ENCODE results near the gene SELENOS. TPM values are rescaled to one million over a fixed set of nuclear protein-coding genes. Genes with fewer than 3 reads are reported as not detected.
A peak's percentile ranks its signal among the peaks of the same experiment; 100 is the strongest.
"Not testable (repeated sequence)": the region's sequence is repeated elsewhere in the genome, so short reads cannot be mapped to it uniquely, and the experiment has no call there.

The SELENOS gene
- total RNA-seq, 1 donor from 2014 or later: 56.2 TPM

GRCh38 chr15:101309436-101310160 is 32.3 kb upstream of the SELENOS start:
- no peak for DNase-seq (ENCODE audit: low read depth)

- no peak for DNase-seq (ENCODE audit: low read depth)
Measured at GRCh38 chr15:101308604-101309435, 31.5 kb upstream of the SELENOS start.

GRCh38 chr15:101307897-101308603 is 30.8 kb upstream of the SELENOS start:
- no peak for DNase-seq (ENCODE audit: low read depth)

GRCh38 chr15:101307048-101307896 is 30.0 kb upstream of the SELENOS start:
- no peak for DNase-seq (ENCODE audit: low read depth)

- DNase-seq (ENCODE audit: low read depth): no peak
Measured at GRCh38 chr15:101306341-101307047, 29.2 kb upstream of the SELENOS start.

- DNase-seq (ENCODE audit: low read depth): no peak
Measured at GRCh38 chr15:101305820-101306255, 28.6 kb upstream of the SELENOS start.

GRCh38 chr15:101303408-101303807 is 26.1 kb upstream of the SELENOS start:
- DNase-seq (ENCODE audit: low read depth): no peak

- no peak for DNase-seq (ENCODE audit: low read depth)
Measured at GRCh38 chr15:101296418-101297405, 19.4 kb upstream of the SELENOS start.

- no peak for DNase-seq (ENCODE audit: low read depth)
Measured at GRCh38 chr15:101295607-101296161, 18.4 kb upstream of the SELENOS start.

- DNase-seq (ENCODE audit: low read depth): peak; percentile 81
Measured at GRCh38 chr15:101294731-101295606, 17.7 kb upstream of the SELENOS start, which contains the start of gene SNRPA1. TSS of gene SNRPA1 (minus strand) at chr15:101295248. CDS start at chr15:101295178, 70 bp downstream.

- no peak for DNase-seq (ENCODE audit: low read depth)
Measured at GRCh38 chr15:101293122-101293521, 15.8 kb upstream of the SELENOS start.

- peak; percentile 67 for DNase-seq (ENCODE audit: low read depth)
Measured at GRCh38 chr15:101288905-101289513, 11.7 kb upstream of the SELENOS start.

GRCh38 chr15:101287342-101287741 is 10.1 kb upstream of the SELENOS start:
- not testable (repeated sequence) for DNase-seq (ENCODE audit: low read depth)

- DNase-seq (ENCODE audit: low read depth): no peak
Measured at GRCh38 chr15:101286471-101287114, 9.3 kb upstream of the SELENOS start.

GRCh38 chr15:101283931-101284330 is 6.6 kb upstream of the SELENOS start:
- DNase-seq (ENCODE audit: low read depth): no peak

- no peak for DNase-seq (ENCODE audit: low read depth)
Measured at GRCh38 chr15:101280007-101280406, 2.7 kb upstream of the SELENOS start.

- no peak for DNase-seq (ENCODE audit: low read depth)
Measured at GRCh38 chr15:101277943-101278564, 769 bp upstream of the SELENOS start.

Data from renal cortical epithelial cell (primary cell).